ENCODE results near the gene ADGRL1. TPM values are rescaled to one million over a fixed set of nuclear protein-coding genes. Genes with fewer than 3 reads are reported as not detected.

ADGRL1 gene
- total RNA-seq, 2 experiments from 2014 or later: 2.6 to 8.2 TPM

DNA sequence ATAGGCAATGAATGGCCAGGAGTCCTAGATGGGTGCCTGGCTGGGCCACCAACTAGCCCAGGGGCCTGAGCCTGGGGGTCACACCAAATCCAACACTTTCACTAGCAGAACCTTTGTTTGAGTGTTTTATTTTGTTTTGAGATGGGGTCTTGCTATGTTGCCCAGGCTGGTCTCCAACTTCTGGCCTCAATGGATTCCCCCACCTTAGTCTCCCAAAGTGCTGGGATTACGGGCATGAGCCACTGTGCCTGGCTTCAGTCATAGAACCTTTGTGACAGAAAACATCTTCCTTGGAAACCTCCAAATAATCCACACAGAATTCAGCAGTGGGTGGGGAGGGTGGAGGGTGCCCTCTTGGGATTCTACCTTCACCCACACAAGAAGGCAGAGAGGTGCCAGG, 94.5 kb downstream of the ADGRL1 start:
- CTCF ChIA-PET (ENCODE audit: unreplicated experiment): no interaction called here
- H3K4me3 ChIP-seq (ENCODE audit: low read depth, low read length, poor library complexity, severe bottlenecking): no peak overlapping the region

DNA sequence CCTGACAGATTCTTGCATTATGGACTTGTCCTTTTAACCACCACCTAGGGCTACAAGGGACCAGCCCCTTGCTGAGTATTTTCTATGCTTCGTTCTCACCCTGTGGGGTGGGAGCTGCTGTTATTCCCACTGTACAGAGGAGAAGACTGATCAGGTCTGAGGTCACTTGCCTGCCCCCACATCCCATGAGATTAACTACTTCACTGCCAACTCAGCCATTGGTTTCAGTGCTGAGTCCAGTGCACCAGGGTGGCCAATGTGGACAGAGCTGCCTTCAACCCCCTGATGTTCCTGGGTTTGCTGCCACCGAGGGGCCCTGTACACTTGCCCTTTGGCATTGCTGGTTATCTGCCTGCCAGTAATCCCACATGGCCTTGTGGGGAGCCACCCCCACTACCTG, 95.3 kb downstream of the ADGRL1 start:
- no peak overlapping the region for H3K4me2 ChIP-seq (ENCODE audit: low read length)
- TF ChIP-seq, protein P1, sequence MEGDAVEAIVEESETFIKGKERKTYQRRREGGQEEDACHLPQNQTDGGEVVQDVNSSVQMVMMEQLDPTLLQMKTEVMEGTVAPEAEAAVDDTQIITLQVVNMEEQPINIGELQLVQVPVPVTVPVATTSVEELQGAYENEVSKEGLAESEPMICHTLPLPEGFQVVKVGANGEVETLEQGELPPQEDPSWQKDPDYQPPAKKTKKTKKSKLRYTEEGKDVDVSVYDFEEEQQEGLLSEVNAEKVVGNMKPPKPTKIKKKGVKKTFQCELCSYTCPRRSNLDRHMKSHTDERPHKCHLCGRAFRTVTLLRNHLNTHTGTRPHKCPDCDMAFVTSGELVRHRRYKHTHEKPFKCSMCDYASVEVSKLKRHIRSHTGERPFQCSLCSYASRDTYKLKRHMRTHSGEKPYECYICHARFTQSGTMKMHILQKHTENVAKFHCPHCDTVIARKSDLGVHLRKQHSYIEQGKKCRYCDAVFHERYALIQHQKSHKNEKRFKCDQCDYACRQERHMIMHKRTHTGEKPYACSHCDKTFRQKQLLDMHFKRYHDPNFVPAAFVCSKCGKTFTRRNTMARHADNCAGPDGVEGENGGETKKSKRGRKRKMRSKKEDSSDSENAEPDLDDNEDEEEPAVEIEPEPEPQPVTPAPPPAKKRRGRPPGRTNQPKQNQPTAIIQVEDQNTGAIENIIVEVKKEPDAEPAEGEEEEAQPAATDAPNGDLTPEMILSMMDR (conservative IDR thresholded peaks at IDR 0.05; ENCODE audit: low read length): no peak
- no peak for TF ChIP-seq EZH2phosphoT487 (IDR thresholded peaks at IDR 0.05; ENCODE audit: borderline replicate concordance, low read depth, low read length)

More for the DNA sequence above, 94.5 kb downstream of the ADGRL1 start:
- H3K9me3 ChIP-seq (ENCODE audit: low read length): no peaks in the 10 kb centered on the region
- no peaks in the 10 kb centered on the region for H3K9me2 ChIP-seq (ENCODE audit: insufficient read depth, low read length)
- H3K4me2 ChIP-seq (ENCODE audit: low read length): no peak overlapping the region
- POLR2A ChIA-PET: no interaction called here
- no TSS peak for BruUV-seq (replicated peaks)
- H3K27ac ChIP-seq (ENCODE audit: low read depth, low read length, poor library complexity, severe bottlenecking): no peak overlapping the region
- no peaks in the 10 kb centered on the region for H3K36me3 ChIP-seq (ENCODE audit: insufficient read depth, low read length)
- peaks cover 20% of the 10 kb centered on the region for H3K4me1 ChIP-seq (ENCODE audit: insufficient read depth, low read length, poor library complexity, severe bottlenecking)
- H3K79me2 ChIP-seq (ENCODE audit: insufficient read depth, low read depth, low read length): no peaks in the 10 kb centered on the region; the same call in 1 of the 2 replicates
- TF ChIP-seq, protein P1 (conservative IDR thresholded peaks at IDR 0.05; ENCODE audit: low read length): no peak
- no peak for TF ChIP-seq EZH2phosphoT487 (IDR thresholded peaks at IDR 0.05; ENCODE audit: borderline replicate concordance, low read depth, low read length)
- H2AFZ ChIP-seq (ENCODE audit: low read length): no peak overlapping the region
- no peaks in the 10 kb centered on the region for H4K20me1 ChIP-seq (ENCODE audit: insufficient read depth, low read length)
- no peak for DNase-seq (ENCODE audit: low spot score)
- intact Hi-C loops (cut with micrococcal nuclease; ENCODE audit: unreplicated experiment): no loop called here

DNA sequence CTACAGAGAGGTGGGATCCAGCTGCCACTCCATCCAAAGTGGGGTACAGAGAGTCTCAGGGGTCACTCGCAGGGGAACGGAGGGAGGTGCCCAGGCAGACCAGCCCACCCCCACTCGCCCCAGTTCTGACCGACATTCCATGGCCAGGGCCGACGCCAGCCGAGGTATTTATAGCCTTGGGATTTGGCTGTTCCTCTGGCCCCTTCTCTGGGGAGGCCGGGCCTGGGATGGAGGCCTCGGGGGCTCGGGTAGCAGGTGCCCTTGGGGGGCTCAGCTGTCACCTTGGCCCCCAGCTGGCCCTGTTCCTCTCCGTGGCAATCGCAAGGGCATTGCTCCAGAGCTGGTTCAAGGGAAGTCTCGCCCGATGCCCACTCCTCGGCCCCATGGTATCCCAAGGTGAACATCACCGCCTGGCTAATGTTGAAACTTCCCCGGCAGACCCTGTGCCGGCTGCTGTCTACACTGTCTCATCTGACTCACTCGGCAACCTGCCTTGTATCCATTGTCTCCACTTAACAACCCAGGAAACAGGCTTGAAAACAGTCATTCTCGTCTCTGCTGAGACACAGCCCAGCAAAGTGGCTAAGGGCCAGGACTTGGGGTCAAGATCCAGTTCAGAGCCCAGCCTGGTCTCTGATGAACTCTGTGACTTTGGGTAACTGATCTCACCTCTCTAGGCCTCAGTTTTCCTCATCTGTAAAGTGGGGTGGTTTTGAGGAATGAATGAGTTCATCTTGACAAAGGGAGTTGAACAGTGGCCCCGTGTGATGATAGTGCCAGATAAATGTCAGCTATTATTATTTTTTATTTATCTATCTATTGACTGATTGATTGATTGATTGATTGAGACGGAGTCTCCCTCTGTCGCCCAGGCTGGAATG, 98.1 kb downstream of the ADGRL1 start:
- Histone ChIP-seq H3K79me2 (ENCODE audit: insufficient read depth, low read depth, low read length) (no peaks in the 10 kb centered on the region), H4K20me1 (ENCODE audit: insufficient read depth, low read length) (no peaks in the 10 kb centered on the region), H3K36me3 (ENCODE audit: insufficient read depth, low read length) (no peaks in the 10 kb centered on the region; the same call in 1 of the 2 replicates), H3K9me3 (ENCODE audit: low read length) (no peaks in the 10 kb centered on the region), H3K4me1 (ENCODE audit: insufficient read depth, low read length, poor library complexity, severe bottlenecking) (no peaks in the 10 kb centered on the region), H3K9me2 (ENCODE audit: insufficient read depth, low read length) (no peaks in the 10 kb centered on the region), H3K4me2 (ENCODE audit: low read length) (no peak overlapping the region), H3K27ac (ENCODE audit: low read depth, low read length, poor library complexity, severe bottlenecking) (no peak overlapping the region), H2AFZ (ENCODE audit: low read length) (no peak overlapping the region), H3K4me3 (ENCODE audit: low read depth, low read length, poor library complexity, severe bottlenecking) (no peak overlapping the region)
- ChIA-PET CTCF (ENCODE audit: unreplicated experiment) (interaction anchor here (0.6 kb wide), 1 partner anchor 27 kb away, joined by 3 read pairs; no protein-coding TSS in a partner anchor), POLR2A (no interaction called here)
- DNase-seq (ENCODE audit: low spot score): no peak
- no peak for TF ChIP-seq EZH2phosphoT487 (IDR thresholded peaks at IDR 0.05; ENCODE audit: borderline replicate concordance, low read depth, low read length)
- TF ChIP-seq, protein P1 (conservative IDR thresholded peaks at IDR 0.05; ENCODE audit: low read length): no peak
- BruUV-seq (replicated peaks): no TSS peak
- intact Hi-C loops (cut with micrococcal nuclease; ENCODE audit: unreplicated experiment): no loop called here

More for the DNA sequence above, 95.3 kb downstream of the ADGRL1 start:
- Histone ChIP-seq H3K27ac (ENCODE audit: low read depth, low read length, poor library complexity, severe bottlenecking) (no peak overlapping the region), H3K4me3 (ENCODE audit: low read depth, low read length, poor library complexity, severe bottlenecking) (no peak overlapping the region), H3K9me2 (ENCODE audit: insufficient read depth, low read length) (no peaks in the 10 kb centered on the region), H3K36me3 (ENCODE audit: insufficient read depth, low read length) (no peaks in the 10 kb centered on the region), H3K9me3 (ENCODE audit: low read length) (no peaks in the 10 kb centered on the region), H4K20me1 (ENCODE audit: insufficient read depth, low read length) (no peaks in the 10 kb centered on the region), H3K79me2 (ENCODE audit: insufficient read depth, low read depth, low read length) (no peaks in the 10 kb centered on the region), H3K4me1 (ENCODE audit: insufficient read depth, low read length, poor library complexity, severe bottlenecking) (peaks cover 12% of the 10 kb centered on the region), H2AFZ (ENCODE audit: low read length) (no peak overlapping the region)
- no peak for DNase-seq (ENCODE audit: low spot score)
- intact Hi-C loops (cut with micrococcal nuclease; ENCODE audit: unreplicated experiment): no loop called here
- ChIA-PET CTCF (ENCODE audit: unreplicated experiment) (no interaction called here), POLR2A (no interaction called here)
- BruUV-seq (replicated peaks): no TSS peak

Measured in OCI-LY7 (cell line).